Fibroblast of peridontal ligament (primary cell): ENCODE results near the gene CCDC13.
A peak's percentile ranks its signal among the peaks of the same experiment; 100 is the strongest.

Source experiments
- DNase-seq: peaks from one replicate; pipeline ENCODE4 v3.0.0-alpha.2; 2010; ENCODE audit errors: extremely low read depth

CCDC13 gene

GRCh38 chr3:42752441-42752840 is 20.6 kb downstream of the CCDC13 start:
- no peak for DNase-seq

- no peak for DNase-seq
Measured at GRCh38 chr3:42751609-42752008, 21.4 kb downstream of the CCDC13 start.

- no peak for DNase-seq
Measured at GRCh38 chr3:42750834-42751233, 22.2 kb downstream of the CCDC13 start.

GRCh38 chr3:42749753-42750231 is 23.3 kb downstream of the CCDC13 start:
- peak; percentile 35 for DNase-seq

GRCh38 chr3:42749025-42749752 is 23.9 kb downstream of the CCDC13 start:
- DNase-seq, result no peak

GRCh38 chr3:42747581-42747980 is 25.5 kb downstream of the CCDC13 start:
- DNase-seq, result no peak

- peak; percentile 84 for DNase-seq
Measured at GRCh38 chr3:42746455-42747450, 26.3 kb downstream of the CCDC13 start.

GRCh38 chr3:42745776-42746454 is 27.1 kb downstream of the CCDC13 start:
- peak; percentile 12 for DNase-seq

GRCh38 chr3:42745291-42745745 is 27.7 kb downstream of the CCDC13 start:
- no peak for DNase-seq

- DNase-seq, result no peak
Measured at GRCh38 chr3:42743204-42743995, 29.7 kb downstream of the CCDC13 start.

- no peak for DNase-seq
Measured at GRCh38 chr3:42742688-42743087, 30.4 kb downstream of the CCDC13 start.

- DNase-seq, result no peak
Measured at GRCh38 chr3:42742259-42742658, 30.8 kb downstream of the CCDC13 start.

GRCh38 chr3:42741796-42742195 is 31.3 kb downstream of the CCDC13 start:
- no peak for DNase-seq

- DNase-seq, result no peak
Measured at GRCh38 chr3:42739401-42740158, 33.5 kb downstream of the CCDC13 start.

GRCh38 chr3:42736531-42736930 is 36.5 kb downstream of the CCDC13 start:
- no peak for DNase-seq

- DNase-seq, result no peak
Measured at GRCh38 chr3:42736081-42736480, 37.0 kb downstream of the CCDC13 start.

- no peak for DNase-seq
Measured at GRCh38 chr3:42735615-42736014, 37.4 kb downstream of the CCDC13 start.

- no peak for DNase-seq
Measured at GRCh38 chr3:42735019-42735418, 38.0 kb downstream of the CCDC13 start.

- DNase-seq, result no peak
Measured at GRCh38 chr3:42734263-42734860, 38.7 kb downstream of the CCDC13 start.
